HG03342 (cell line): Measurements from ENCODE around the gene PXYLP1.

Experiments
- ATAC-seq: cut with Tn5 transposase; IDR thresholded peaks from one replicate; pipeline ENCODE4 v1.9.1; 2021; ENCODE audit warnings: mild to moderate bottlenecking, moderate library complexity; ENCODE audit not compliant: unreplicated experiment

The PXYLP1 gene

GRCh38 chr3:141227752-141228151 is 3.9 kb upstream of the PXYLP1 start:
- ATAC-seq, result no peak

- no peak for ATAC-seq
Measured at GRCh38 chr3:141228395-141228794, 3.2 kb upstream of the PXYLP1 start.

GRCh38 chr3:141229132-141229531 is 2.5 kb upstream of the PXYLP1 start:
- no peak for ATAC-seq

- no peak for ATAC-seq
Measured at GRCh38 chr3:141230293-141230692, 1.3 kb upstream of the PXYLP1 start.

- ATAC-seq, result peak; percentile 0
Measured at GRCh38 chr3:141231952-141232823, 563 bp downstream of the PXYLP1 start.

- ATAC-seq, result no peak
Measured at GRCh38 chr3:141233457-141234161, 2.0 kb downstream of the PXYLP1 start.

- no peak for ATAC-seq
Measured at GRCh38 chr3:141234283-141234682, 2.7 kb downstream of the PXYLP1 start.

GRCh38 chr3:141235661-141236171 is 4.1 kb downstream of the PXYLP1 start:
- no peak for ATAC-seq

- ATAC-seq, result no peak
Measured at GRCh38 chr3:141236361-141236760, 4.7 kb downstream of the PXYLP1 start.

GRCh38 chr3:141237701-141238521 is 6.3 kb downstream of the PXYLP1 start:
- no peak for ATAC-seq

GRCh38 chr3:141239511-141240281 is 8.1 kb downstream of the PXYLP1 start:
- no peak for ATAC-seq

GRCh38 chr3:141240286-141240685 is 8.7 kb downstream of the PXYLP1 start:
- no peak for ATAC-seq

GRCh38 chr3:141240687-141241615 is 9.3 kb downstream of the PXYLP1 start:
- no peak for ATAC-seq

- ATAC-seq, result no peak
Measured at GRCh38 chr3:141241616-141242376, 10.2 kb downstream of the PXYLP1 start.

- no peak for ATAC-seq
Measured at GRCh38 chr3:141242377-141243092, 10.9 kb downstream of the PXYLP1 start.

- ATAC-seq, result no peak
Measured at GRCh38 chr3:141243271-141243707, 11.7 kb downstream of the PXYLP1 start.

- ATAC-seq, result no peak
Measured at GRCh38 chr3:141246224-141246957, 14.8 kb downstream of the PXYLP1 start.
